Iris pigment epithelial cell (primary cell): Measurements from ENCODE around the gene NCKAP5.
A peak's percentile ranks its signal among the peaks of the same experiment; 100 is the strongest.
"Not testable (repeated sequence)": the region's sequence is repeated elsewhere in the genome, so short reads cannot be mapped to it uniquely, and the experiment has no call there.

Experiments used
- DNase-seq: peaks from one replicate; pipeline ENCODE4 v3.0.0-alpha.2; 2011; ENCODE audit warnings: low read depth

The NCKAP5 gene

DNA sequence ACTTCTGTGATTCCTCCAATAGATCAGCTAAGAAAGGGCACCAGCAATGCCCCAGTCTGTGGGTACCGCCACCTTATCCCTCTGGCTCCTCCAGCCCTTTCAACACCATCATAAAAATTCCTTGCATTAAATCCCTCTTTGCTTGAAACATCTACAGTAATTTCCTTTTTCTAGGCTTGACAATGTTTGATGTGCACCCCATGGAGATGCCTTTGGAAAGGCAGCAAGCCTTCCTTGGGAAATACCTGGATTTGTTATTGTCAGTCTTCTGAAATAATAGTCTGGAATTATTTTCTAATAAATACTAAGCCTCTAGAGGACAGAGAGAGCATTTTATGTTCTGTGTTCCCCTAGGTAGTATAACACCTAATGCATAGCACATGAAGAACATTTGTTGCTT lies 46.1 kb downstream of the NCKAP5 start:
- DNase-seq: no peak

DNA sequence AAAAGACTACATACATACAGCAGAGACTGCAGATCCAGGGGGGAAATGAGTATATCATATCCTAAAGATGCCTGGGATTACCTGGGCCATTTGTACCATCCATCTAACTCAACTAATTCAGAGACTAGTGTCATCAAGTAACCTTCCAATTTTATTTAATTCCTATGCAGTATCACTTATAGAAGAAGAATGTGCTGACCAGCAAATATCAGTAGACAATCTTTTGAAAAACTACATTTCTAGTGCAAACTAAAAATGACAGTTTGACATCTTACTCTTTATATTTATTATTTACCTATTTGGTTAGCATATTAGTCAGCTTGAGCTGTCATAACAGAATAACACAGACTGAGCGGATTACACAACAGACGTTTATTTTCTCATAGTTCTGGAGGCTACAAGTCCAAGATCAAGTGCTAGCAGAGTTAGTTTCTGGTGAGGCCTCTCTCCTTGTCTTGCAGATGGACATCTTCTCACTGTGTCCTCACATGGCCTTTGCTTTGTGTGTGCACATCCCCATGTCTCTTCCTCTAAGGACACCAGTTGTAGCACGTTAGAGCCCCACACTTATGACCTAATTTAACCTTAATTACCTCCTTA lies 47.0 kb downstream of the NCKAP5 start:
- DNase-seq: peak; percentile 76

DNA sequence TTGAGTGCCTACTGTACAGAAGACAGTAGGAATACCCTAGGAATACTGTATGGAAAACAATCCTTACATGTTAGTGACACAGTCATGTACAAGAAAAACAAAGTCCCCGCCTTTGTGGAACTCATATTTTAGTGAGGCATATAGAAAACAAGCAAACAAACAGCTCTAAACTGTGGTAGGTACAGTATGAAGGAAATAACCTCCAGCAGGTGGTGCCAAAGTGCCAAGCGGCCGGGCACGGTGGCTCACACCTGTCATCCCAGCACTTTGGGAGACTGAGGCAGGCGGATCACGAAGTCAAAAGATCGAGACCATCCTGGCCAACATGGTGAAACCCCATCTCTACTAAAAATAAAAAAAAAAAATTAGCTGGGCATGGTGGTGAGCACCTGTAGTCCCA lies 48.6 kb downstream of the NCKAP5 start:
- DNase-seq: not testable (repeated sequence)

DNA sequence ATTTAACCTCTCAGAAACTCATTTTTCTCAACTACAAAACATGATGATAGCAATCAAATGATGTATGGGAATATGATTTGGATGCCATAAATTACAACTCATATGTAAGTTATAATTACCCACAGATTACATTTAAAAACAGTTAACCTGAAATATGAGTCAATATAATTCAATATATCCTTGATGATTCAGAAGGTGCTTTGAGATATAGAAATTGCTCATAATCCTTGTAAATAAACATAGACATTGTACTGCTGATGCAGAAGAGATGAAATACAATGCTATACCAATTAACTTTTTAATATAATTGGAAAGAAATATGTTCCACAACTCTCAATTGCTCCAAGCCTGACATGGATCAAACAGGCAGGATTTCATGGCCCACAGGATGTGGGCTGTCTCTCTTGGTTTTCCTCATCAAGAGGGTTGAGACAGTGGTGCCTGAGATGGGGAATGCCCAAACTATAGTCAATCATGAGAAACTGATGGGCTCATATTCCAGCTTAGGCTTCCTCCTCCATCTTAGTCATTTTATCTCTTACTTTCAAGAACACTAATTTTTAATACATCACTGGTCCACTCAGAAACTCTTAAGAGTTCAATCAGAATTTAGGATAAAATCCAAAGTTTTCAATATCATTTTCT lies 49.4 kb downstream of the NCKAP5 start:
- DNase-seq: no peak

DNA sequence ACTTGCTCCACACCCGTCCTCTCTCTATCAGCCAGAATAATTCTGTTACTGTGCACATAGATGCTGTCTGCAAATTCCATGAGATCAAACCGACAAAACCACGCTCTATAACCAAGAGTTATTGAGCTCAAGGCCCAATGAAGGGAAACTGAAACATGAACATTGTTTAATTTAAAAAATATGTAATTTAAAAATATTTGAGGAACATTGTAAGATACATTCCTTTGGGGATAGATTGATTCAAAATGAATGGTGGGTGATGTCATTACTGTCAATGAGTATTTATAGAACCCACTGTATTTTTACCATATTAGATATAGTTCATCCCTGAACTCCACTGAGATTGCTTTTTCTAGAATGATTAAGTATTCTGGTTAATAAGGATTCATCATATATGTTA lies 50.4 kb downstream of the NCKAP5 start:
- DNase-seq: no peak

DNA sequence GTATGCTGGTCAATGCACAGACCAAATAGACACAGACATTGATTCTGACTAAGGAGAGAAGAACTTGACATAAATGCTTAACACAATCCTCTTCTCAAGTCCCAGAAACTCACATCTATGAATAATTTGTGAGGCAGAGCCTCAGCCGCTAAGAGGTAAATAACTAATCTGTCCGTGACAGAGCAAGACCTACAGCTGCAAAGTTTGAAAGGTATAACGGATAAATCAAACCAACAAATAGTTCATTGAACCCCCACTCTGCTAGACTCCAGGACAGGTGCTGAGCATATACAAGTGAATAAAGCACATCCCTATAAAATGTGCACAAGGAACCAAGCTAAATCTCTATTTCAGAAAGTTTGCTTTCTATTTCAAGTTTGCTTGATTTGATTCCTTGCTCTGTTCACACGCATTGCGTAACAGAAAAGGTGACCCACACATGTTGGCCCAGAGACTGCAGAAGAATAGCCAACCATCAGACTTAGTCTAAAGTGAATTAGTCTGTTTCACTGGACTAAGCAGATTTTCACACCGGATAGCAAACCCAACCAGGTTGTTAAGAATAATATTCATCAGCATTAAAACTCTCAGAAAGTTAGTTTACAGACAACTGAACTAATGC lies 51.7 kb downstream of the NCKAP5 start:
- DNase-seq: peak; percentile 43

DNA sequence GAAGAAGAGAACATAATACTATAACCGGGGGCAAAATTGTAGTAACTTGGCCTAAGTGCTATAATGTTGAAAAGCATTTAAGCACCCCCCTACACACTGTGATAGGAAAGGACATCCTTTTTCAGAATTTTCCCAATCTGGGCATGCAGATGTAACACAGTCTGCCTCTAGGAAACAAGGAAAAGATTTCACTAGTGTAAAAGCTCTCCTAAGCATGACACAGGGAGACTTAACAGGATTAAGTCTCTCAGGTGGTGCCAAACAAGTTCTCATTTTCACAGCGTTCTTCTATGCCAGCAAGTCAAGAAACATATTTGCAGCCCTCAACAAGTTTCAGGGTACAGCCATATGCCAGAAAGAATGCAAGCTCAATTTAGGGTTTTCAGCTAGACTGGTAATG lies 53.0 kb downstream of the NCKAP5 start:
- no peak for DNase-seq

DNA sequence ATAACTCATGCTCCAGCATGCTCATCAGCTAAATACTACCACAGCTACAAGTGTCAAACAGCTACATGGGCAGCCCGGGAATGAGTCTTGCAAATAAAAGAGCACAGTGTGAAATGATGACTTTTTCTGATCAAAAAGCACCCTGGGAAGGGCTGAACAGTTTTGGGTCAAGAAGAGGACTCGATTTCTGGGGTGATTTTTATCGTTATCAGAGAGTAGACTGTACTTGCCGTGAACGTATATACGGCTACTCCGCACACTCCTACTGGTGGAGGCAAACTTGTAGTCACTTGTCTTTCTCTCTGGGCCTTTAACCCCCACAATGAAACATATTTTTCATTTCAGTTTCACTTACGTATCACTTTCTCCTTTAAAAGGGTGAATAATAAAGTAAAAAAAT lies 54.4 kb downstream of the NCKAP5 start:
- no peak for DNase-seq

DNA sequence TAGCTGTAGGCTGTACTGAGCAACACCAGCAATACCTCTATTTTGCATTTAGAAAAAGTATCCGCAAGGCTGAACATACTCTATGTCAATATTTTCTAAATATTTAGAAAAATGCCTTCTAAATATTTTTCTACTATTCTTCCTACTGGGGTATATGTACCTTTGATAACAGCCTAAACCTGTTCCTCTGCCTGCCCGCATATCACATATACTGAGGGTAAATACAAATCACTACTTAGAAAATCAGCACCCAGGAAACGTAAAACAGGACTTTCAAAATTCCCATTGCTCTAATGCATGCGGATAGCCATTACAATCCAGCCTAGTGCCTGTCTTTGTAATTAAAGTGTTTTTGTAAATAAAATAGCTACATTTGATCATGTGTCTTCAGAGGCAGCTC lies 56.1 kb downstream of the NCKAP5 start:
- no peak for DNase-seq

DNA sequence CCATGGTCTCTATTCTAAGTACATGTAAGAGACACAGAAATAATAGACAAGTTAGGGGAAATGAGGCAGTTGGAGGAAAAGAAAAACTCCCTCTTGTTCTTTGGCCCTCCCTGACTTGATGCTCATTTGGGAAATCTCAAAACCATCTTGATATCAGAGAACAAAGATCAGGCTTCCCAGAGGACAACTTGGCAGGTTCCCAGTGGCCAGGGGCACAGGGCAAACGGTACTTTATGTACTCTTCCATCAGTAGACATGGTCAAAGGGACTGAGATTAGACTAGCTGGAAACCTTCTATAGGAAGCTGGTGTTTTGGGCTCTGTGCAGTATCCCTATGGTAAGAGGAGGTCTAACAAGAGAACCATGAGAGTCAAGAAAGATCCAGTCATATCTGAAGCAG lies 56.6 kb downstream of the NCKAP5 start:
- DNase-seq: no peak

DNA sequence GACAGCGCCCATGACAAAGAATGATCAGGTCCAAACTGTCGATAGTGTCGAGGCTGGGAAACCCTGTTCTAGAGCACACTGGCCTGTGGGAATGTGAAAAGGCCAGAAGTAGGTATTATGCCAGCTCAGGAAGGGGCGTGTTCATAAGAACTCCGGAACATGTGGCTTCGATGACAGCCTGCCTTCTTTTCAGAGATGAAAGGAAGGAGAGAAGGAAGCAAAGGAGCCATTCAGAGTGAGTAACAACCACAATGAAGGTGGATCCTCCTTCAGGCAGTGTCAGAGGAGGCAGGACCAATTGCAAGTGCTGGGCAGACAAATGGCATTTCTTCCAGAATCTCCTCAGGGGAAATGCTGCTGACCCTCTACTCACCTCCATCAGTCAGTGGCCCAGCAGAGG lies 58.5 kb downstream of the NCKAP5 start:
- DNase-seq: no peak

DNA sequence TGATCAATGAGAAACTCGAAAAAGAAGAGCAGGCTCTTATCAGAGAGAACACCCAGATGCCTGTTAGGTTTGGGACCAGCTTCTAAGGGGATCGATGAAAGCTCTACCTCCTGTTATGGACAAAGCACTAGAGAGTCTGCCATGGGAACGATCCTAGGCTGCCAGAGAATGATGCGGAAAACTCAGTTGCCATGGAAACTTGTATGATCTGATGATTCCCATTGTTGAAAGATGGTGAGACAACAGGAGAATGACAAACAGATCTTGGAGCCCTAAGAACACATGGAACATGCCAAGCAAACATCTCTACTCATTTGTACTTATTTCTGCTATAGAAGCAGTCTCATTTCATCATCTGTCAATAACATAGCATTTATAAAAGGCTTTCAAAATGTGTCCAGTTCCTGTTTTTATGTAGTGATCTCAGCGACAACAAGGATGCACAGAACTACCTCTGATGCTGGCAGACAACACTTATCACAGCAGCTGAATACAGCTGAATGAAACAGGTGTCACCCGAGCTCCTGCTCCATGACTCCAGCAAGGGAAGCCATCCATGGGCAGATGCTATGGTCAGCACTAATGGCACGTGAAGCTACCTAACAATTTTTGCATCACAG lies 59.6 kb downstream of the NCKAP5 start:
- no peak for DNase-seq

DNA sequence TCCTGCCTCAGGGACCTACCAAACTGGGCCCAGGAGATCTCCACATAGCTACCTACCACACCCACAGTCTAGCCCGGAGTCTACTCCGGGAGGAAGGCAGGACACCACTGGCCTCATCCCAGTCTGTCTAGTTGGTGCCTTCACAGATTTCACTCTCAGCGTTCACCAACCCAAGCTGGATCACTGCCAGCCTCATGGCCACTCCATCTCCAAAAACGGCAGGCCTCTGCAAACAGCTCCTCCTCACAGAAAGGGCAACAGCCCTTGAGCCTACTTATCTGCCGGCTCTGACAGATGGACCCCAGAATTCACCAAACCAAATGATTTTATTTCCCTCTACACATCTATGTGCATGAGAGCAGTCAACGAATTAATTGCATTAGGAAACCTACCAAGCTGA lies 61.3 kb downstream of the NCKAP5 start:
- DNase-seq: no peak

DNA sequence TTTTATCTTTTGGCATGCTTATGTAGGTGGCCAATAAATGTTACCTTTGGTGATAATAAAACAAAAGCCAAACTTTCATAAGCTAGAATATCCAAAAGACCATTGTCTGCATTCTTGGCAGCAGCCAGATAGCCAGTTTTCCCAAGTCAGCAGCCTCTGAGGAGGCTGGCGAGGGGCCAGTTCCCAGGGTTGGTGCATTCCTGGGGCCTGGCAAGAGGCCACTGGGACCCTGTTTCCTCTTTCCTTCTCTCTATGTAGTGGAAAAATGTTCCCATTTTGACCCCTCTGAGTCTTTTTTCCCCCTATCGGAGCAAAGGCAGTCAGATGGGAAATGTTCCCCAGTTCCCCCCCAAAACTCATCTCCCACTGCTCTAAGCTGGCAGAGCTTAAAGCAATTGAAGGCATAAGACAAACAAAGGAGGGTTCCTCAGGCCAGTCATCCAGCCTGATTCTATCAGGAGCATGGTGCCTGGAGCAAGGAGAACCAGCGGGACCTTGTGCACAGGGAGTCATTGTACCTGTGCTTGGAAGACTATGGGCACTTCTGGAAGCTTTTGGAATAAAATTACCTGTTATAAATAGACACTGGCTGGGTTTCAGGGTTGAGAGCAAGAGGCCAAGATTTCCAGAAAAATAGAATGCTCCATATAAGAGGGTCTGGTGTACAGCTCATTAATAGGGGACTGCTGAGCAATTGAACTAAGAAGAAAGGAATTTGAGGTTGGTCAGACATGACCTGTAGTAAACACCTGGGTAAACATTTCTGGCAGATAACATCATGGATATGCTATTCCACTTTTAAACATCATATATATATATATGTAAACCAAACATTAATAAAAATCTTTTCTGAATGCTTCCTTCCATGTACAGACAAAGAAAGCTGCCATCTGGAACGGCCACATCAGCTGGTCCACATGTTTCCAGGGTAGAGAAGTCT lies 63.4 kb downstream of the NCKAP5 start:
- DNase-seq: peak; percentile 59

DNA sequence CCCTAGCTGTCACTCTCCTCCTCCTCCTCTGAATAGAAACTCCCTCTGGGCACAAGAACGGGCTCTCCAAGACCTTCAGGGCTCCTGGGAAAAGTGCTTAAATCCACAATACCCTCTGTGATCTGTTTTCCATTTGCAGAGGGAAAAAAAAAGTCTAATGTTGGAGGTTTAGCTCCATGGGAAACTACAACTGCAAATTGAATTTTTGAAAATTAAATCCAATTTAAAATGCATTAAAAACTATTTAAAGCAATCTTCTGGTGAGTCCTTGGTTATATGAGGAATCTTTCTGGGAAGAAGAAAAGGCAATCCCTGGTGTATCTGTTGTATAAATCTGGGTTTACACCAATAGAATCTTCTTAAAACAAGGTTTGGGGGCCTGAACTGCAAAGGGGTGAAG lies 64.3 kb downstream of the NCKAP5 start:
- no peak for DNase-seq

DNA sequence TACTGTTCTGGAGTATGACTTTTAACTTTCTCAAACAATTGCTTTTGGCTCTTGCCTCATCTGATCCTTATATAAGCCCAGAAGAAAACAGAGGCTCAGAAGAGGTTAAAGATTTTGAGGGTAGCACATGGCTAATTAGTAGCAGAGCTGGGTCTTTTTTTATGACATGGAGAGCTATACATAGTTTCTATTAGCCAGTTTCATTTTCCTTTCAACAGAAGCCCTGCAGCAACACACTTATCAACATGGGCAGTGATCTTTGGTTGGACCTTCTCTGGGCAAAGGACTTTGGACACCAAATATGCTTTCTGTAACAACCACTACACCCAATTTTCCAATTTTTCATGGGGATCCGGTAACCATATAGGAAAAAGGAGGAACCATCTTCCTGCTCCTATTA lies 64.9 kb downstream of the NCKAP5 start:
- no peak for DNase-seq

DNA sequence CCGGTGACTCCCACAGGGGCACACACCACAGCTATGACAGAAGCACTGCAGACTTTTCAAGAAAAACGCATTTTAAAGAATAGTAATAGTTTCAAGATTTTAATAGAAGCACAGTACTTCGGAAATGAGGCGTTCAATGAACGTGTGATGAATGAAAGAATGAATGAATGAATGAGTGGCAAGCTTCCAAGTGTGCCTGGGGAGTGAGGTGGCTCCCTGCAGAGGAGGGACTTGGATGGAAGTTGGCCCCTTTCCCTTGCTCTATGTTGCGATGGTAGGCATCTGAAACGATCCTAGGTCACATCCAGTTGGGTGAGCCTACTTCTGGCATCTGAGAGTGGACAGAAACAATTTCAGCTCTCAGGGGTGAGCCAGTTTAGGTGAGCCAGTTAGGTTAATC lies 65.6 kb downstream of the NCKAP5 start:
- DNase-seq: no peak

DNA sequence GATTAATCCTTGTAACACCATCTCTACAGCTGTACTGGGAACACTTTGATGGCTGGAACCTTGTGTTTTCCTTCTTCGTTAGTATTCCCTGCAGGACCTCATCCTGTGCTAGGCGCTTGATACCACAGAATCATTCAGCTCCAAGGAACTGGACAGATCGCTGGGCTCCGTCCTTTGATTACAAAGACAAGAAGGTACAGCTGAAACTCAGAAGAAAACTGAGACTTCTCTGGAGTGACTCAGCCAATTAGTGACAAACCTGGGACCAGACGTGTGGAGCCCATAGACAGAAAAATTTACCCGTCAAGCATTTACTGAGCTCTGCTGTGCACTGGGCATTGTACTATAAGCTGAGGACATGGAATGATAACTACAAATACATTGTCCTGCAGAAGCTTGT lies 67.3 kb downstream of the NCKAP5 start:
- DNase-seq: no peak

DNA sequence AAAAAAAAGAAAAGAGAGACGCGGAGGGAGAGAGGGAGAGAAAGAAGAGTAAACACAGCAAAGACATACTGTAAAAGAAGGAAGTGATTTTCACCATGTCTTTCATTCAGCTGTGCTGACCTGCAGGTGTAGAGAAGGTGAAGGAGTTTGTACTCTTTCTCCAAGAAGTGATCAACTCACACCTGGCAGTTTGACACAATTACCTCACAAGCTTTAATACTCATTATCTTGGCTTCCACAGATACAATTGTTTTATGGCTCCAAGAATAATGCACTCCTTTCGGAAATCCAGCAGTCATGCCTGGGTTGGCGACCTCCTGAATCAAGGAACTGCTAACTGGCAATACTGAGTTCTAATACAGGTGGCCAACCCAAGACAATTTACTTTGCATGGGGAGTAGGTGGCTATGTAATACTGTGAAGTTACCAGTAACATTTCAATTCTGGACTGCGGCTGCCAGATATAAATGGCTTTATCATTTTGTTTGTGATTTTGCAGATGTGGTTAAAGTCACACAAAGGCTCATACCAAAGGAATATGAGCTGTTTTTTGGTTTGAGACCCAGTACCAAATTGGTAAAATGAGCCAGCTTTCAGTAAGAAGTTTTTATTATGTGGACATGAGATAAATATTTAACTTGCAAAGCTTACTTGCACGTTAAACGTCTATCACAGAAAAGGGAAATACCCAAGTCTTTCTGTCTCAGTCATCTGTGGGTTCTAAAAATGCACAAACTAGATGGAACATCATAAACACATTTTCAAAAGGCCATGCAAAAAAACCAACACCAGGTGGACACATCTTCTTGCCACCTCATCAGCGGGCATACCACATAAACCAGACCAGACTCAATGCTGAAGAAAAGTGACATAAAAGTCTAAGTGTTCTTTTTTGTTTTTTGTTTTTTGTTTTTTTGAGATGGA lies 69.3 kb downstream of the NCKAP5 start:
- no peak for DNase-seq

DNA sequence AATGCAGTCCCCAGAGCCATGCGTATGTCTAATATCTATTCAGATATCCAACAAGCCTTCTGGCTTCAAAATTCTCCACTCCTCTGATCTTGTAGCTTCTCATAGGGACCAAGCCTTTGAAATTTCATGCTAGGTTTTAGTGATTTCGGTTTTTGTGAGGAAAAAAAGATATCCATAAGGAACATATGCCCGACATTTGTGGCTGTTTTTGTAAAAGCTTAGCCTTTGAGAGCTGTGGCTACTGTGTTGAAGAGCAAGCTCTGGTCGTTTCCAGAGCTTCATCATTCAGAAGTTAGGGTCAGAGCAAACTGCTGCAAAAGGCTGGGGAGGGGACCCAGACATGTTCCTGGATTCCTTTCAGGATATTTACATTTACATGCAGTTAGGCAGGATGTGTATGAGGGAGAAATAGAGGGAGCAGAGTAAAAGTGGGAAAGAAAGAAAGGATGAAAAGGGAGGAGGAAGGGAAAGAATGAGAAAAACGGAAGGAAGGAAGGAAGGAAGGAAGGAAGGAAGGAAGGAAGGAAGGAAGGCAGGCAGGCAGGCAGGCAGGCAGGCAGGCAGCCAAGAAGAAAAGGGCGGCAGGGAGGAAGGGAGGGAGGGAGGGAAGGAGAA lies 70.2 kb downstream of the NCKAP5 start:
- no peak for DNase-seq
